NCI-H187 (cell line): ENCODE data around the gene FAM184B.
"Not testable (repeated sequence)": the region's sequence is repeated elsewhere in the genome, so short reads cannot be mapped to it uniquely, and the experiment has no call there.

Source experiments
- DNase-seq, 2 experiments: peaks; one replicate each; lab custom pipeline; 2025; lab: John Stamatoyannopoulos, UW

Gene FAM184B

GRCh38 chr4:17717301-17717700 is 64.1 kb downstream of the FAM184B start:
- DNase-seq, result no peak

GRCh38 chr4:17715511-17715910 is 65.9 kb downstream of the FAM184B start:
- no peak for DNase-seq

DNA sequence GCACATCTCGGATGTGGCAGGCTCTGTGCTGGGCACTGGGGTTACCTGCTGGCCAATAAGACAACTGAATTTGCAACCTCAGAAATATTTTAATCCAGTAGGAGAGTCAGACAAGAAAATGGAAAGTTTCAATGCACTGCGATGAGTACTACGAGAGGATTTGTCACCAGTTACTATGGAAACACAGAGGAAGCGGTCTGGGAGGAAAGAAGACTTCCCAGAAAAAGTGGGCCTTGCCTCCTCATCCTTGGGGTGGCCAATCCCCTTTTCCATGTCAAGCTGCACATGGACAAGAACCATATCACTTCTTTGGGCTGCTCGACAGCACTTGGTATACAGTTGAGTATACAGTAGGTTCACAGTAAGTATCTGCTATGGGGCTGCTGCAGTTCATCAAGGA is 67.6 kb downstream of the FAM184B start:
- DNase-seq, result no peak

DNA sequence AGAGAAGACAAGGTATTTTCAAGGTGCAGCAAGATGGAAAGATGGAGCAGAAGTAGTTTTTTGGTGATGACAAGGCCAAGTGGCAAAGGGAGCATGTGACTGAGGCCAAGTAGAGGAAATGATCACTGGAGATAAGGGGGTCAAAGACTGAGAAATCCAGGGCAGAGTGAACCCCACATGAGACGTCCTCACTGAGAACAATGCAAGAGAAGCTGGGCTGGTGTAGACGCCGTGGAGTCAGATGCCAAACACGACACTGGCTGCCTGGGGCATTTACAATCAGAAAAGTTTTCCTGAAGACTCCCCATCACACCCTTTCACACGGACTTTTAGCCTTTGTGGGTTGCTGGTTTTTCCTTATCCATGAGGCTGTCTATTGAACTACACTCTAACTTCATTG is 69.3 kb downstream of the FAM184B start:
- DNase-seq, result no peak

DNA sequence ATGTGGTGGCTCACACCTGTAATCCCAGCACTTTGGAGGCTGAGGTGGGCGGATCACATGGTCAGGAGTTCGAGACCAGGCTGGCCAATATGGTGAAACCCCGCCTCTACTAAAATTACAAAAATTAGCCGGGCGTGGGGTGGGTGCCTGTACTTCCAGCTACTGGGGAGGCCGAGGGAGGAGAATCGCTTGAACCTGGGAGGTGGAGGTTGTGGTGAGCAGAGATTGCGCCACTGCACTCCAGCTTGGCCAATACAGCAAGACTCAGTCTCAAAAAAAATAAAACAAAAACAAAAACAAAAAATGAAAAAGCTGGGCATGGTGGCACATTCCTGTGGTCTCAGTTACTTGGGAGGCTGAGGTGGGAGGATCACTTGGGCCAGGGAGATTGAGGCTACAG is 70.2 kb downstream of the FAM184B start:
- not testable (repeated sequence) for DNase-seq

DNA sequence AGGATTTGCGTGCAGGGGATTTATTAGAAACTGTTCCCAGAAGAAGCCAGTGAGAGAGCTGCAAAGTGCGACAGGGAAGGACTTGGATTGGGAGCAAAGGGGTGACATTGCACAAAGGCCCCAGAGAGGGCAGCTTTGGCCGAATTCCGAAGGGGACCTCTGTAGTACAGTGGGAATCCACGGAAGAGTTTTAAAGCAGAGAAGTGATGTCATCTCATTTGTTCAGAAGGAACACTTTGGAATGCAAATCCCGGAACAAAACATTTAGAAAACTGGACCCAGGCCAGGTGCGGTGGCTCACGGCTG is 71.7 kb downstream of the FAM184B start:
- no peak for DNase-seq

DNA sequence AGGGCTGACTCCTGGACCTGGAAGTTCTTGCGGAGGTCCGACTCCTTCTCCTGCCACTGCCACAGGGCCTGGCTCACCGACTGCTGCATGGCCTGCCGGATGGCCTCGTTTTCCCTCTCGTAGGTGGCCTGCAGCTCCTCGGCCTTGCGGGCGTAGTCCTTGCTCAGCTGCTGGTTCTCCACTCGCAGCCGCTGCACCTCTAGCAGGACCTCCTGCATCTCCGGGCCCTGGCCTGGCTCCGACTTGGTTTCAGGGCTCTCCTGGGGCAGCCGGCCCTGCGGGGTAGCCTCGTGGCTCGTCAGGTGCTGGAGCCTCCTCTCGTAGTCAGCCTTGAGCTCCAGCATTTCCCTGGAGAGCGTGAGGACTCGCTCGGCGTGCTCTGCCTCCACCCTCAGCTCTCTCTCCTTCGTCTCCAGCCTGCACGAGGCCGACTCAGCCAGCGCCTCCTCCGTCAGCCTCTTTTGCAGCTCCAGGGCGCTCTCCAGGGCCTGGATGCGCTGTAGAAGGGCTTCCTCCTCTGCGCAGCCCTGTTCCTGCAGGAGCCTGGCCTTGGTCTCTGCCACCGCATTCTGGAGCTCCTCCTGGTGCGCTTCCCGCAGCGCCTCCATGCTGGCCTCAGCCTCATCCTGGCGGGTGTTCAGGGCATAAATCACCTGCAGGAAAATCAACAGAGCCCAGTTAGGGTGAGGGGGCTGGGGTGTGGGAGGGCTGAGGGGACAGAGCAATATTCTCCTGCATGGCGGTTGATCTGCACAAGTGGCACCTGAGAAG is 72.2 kb downstream of the FAM184B start:
- DNase-seq, result no peak

- no peak for DNase-seq
Measured at GRCh38 chr4:17707671-17708070, 73.8 kb downstream of the FAM184B start.

- DNase-seq, result no peak
Measured at GRCh38 chr4:17705107-17705506, 76.3 kb downstream of the FAM184B start.

DNA sequence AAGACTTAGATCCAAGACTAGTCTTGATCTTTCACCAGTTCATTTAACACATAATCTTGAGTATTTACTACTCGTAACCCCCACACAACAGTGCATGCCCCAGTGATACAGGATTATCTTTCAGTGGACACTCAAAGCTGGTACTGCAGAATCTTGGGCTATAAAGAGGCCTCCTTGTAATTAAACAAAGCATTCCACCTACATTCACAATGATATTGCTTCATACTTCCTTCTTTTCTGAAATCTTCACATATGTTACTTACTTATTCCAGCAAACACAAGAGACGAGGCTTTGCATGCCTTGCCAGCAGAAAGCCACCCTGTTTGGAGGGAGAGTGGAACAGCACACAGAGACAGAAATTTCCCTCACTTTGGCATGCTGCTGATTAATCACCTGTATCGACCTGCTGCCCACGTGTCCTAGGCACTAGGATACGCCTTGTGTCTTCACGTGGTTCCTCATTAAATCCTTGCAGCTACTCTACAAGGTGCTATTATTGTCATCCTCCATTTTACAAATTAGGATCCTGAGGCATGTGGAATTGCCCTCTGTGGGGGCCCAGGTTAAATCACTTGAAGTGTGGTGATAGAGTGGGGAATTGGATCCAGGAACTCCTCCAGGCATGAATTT is 77.3 kb downstream of the FAM184B start:
- DNase-seq, result no peak

GRCh38 chr4:17702641-17703040 is 78.8 kb downstream of the FAM184B start:
- no peak for DNase-seq

- DNase-seq, result no peak
Measured at GRCh38 chr4:17701882-17702281, 79.5 kb downstream of the FAM184B start.

- DNase-seq, result no peak
Measured at GRCh38 chr4:17701138-17701839, 80.1 kb downstream of the FAM184B start.

DNA sequence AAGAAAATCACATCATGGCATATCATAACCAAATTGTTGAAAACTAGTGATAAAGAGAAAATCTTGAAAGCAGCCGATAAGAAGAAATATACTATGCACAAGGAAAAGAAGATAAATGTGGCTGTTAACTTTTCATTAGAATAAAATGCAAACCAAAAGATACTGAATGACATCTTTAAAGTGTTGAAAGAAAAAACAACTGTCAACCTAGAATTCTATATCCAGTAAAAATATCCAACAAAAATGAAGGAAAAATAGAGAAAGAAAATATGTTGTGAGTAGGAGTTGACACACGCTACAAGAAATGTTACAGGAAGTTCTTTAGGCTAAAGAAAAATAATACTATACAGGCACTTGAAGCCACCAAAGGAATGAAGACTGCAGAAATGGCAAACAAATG is 82.0 kb downstream of the FAM184B start:
- no peak for DNase-seq

DNA sequence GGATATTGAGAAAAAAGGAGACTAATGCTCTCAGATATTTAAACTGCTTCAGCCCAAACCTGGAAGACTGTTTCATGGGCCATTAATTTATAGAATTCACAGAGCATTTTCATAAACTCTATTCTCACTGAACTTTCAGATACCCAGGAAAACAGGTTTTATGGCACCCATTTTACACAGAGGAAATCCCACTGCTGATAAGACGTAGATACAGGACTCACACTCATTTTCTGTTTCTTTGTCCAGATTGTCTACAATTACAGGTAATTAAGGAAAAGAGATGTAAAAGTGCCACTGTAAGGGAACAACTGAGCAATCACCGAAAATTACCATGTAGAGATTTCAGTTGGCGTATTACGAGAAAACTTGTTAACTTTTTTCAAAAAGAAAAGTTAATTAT is 83.3 kb downstream of the FAM184B start:
- no peak for DNase-seq

DNA sequence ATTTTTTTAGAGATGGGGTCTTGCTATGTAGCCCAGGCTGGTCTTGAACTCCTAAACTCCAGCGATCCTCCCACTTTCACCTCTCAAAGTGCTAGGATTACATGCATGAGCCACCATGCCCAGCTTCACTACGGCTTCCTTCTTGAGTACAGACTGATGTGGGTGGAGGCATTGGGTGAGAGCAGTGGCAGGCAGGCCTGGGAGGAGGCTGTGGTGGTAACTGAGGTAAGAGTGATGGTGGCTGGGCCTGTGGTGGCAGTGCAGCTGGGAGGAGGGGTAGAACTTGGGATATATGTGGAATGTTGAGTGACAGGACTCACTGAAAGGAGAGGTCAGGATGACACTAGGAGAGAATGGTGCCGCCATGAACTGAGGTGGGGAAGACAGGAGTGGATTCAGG is 86.1 kb downstream of the FAM184B start:
- DNase-seq, result no peak

DNA sequence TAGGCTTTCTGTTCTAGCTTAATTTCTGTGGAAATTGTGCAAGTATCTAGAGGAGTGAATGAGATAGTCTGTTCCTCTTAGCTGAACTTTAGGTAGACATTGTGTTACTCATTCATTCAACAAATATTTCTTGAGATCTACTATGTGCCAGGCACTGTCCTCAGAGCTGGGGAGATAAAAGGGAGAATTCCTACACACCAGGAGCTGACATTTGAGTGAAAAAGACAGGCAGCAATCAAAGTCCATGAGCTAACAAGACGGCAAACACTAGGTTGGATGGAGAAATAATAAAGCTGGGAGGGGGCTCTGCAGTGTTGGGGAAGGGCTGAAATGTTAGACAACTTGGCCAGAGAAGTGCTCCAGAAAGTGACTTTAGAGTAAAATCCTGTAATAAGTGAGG is 86.9 kb downstream of the FAM184B start:
- no peak for DNase-seq

GRCh38 chr4:17690898-17691297 is 90.5 kb downstream of the FAM184B start:
- DNase-seq, result no peak

DNA sequence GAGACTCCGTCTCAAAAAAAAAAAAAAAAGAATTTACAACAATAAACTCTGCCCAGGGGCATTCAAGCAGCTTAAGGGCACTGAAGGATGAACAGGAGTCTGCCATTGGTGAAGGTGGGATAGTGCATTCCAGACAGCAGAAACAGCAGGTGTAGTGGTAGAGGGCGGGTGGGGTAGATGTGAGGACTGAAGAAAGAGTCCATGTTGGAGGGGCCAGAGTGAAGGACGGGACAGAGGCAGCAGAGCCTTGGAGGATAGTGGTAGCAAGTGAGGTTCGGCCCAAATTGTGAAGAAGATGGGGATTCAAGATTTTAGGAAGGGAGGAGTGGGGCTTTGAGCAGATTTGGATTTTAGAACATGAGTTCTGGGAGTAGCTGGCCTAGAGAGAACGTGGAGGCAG is 91.3 kb downstream of the FAM184B start:
- no peak for DNase-seq

DNA sequence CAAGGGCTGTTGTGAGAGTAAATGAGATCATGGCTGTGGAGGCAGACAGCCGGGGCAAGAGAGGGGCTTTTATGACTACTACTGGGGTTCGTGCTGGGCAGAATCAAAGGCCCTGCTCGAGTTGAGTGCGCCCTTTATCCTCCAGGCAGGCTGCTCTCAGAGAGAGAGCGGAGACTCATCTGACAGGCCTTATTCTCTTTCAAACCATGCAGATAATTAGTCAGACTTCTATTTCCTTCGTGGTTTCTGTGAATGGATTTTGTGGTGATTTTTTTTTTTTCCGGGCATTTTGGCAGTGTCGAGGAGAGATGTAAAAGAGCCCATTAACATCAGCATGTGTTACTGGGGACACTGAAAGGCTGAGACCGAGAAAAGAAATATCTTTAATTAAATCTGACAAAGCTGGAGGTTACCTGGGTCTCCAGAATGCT is 93.4 kb downstream of the FAM184B start:
- no peak for DNase-seq

DNA sequence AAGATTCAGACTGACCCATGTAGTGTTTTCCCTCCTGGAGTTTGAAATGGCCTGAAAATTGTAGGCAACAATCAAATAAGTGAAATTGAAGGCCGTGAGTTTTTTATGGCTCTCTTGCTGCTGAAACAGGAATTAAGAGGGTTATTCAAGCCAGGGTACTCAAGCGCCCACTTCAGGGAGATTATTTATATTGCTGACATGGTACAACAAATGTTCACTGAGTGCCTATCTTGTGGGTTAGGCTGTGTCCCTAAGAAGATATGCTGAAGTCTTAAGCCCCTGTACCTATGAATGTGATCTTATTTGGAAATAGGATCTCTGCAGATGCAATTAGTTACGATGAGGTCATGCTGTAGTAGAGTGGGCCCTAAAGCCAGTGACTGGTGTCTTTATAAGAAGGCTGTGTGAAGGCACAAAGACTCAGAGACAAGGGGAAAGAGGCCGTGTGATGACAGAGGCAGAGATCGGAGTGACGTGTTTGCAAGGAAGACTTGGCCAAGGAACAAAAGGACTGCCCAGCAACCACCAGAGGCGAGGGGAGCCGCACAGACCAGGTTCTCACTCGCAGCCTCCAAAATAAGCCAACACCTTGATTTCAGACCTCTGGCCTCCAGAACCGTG is 94.1 kb downstream of the FAM184B start:
- DNase-seq, result peak; percentile 11 to 17

GRCh38 chr4:17684648-17685047 is 96.8 kb downstream of the FAM184B start:
- not testable (repeated sequence) for DNase-seq

DNA sequence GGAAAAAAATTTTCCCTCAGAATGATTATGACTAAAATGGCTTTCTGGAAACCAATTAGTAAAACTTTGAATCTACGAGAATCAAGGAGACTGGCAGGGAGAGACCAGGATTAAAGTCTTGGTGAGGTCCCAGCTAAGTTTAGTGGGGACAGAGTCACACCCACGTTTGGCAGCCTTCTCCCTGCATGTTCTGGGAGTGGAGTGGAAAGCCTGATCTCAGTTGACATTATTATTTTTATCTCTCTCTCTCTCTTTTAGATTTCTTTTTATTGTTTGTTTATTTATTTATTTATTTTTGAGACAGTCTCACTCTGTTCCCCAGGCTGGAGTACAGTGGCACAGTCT is 99.2 kb downstream of the FAM184B start:
- no peak for DNase-seq
